IMR-90 (cell line): Measurements from ENCODE around the gene TOR2A. TPM values are rescaled to one million over a fixed set of nuclear protein-coding genes. Genes with fewer than 3 reads are reported as not detected.
A peak's percentile ranks its signal among the peaks of the same experiment; 100 is the strongest.

Experiments
- ATAC-seq: fragments of 200-7000 bp; cut with Tn5 transposase; 2 replicates; pipeline ENCODE4 v1.9.1; 2020; ENCODE audit warnings: low read depth, mild to moderate bottlenecking, moderate library complexity
- Bru-seq: library from RNA; stranded (reverse); fragments of 400-500 nt; gene quantifications from one replicate; lab custom pipeline; 2021; lab: Mats Ljungman, UMichigan
- BruChase-seq, 2 experiments: library from RNA; stranded (reverse); fragments of 400-500 nt; gene quantifications; one replicate each; lab custom pipeline; 2021; lab: Mats Ljungman, UMichigan
- BruUV-seq: library from RNA; stranded (reverse); fragments of 400-500 nt; replicated peaks from 2 replicates; lab custom pipeline; 2021; lab: Mats Ljungman, UMichigan
- CTCF ChIA-PET: fragments of 300-600 bp; formaldehyde crosslinking; extraction: SDS; loops from one replicate; lab custom pipeline; 2021; ENCODE audit warnings: antibody characterized with exemption; lab: Yijun Ruan, JAX
- POLR2A ChIA-PET: fragments of 300-600 bp; sonication (Branson Sonifier 250); formaldehyde crosslinking; loops from one replicate; lab custom pipeline; 2022; ENCODE audit warnings: antibody characterized with exemption; ENCODE audit not compliant: unreplicated experiment; lab: Charles Lee
- DNase-seq: peaks from one replicate; pipeline ENCODE4 v3.0.0; 2013
- H2AFZ ChIP-seq: replicated peaks from 2 replicates; pipeline ENCODE3; 2013; ENCODE audit warnings: low read length, mild to moderate bottlenecking; ENCODE audit not compliant: poor library complexity
- H2AK5ac ChIP-seq: 2 replicates; pipeline ENCODE4 v1.6.1; 2013; ENCODE audit warnings: low read depth, low read length, inconsistent platforms
- H2AK9ac ChIP-seq: replicated peaks from 2 replicates; pipeline ENCODE3; 2013; ENCODE audit warnings: mild to moderate bottlenecking, low read depth, low read length, moderate library complexity; ENCODE audit not compliant: poor library complexity
- H2BK120ac ChIP-seq: 2 replicates; pipeline ENCODE4 v1.6.1; 2013; ENCODE audit warnings: low read depth, low read length, inconsistent platforms
- H2BK15ac ChIP-seq: 3 replicates; pipeline ENCODE4 v1.6.1; 2013; ENCODE audit warnings: low read depth, low read length, inconsistent platforms
- H2BK20ac ChIP-seq: 2 replicates; pipeline ENCODE4 v1.6.1; 2013; ENCODE audit warnings: low read depth, mild to moderate bottlenecking, inconsistent platforms, low read length, moderate library complexity
- H2BK5ac ChIP-seq: 2 replicates; pipeline ENCODE4 v1.6.1; 2013; ENCODE audit warnings: mild to moderate bottlenecking, low read depth, low read length, inconsistent platforms; ENCODE audit not compliant: poor library complexity, severe bottlenecking
- H3K14ac ChIP-seq: replicated peaks from 2 replicates; pipeline ENCODE4 v1.6.1; 2013; ENCODE audit warnings: low read depth, low read length, inconsistent platforms
- H3K18ac ChIP-seq: 2 replicates; pipeline ENCODE4 v1.6.1; 2013; ENCODE audit warnings: low read depth, low read length, control low read depth
- H3K23ac ChIP-seq: 2 replicates; pipeline ENCODE4 v1.6.1; 2013; ENCODE audit warnings: low read depth, low read length, inconsistent platforms
- H3K27ac ChIP-seq: 2 replicates; pipeline ENCODE4 v1.5.1; 2013; ENCODE audit warnings: mild to moderate bottlenecking, control low read depth, low read length; ENCODE audit not compliant: insufficient read depth
- H3K27me3 ChIP-seq: 2 replicates; pipeline ENCODE4 v1.6.1; 2013; ENCODE audit warnings: low read length; ENCODE audit not compliant: control insufficient read depth, insufficient read depth
- H3K36me3 ChIP-seq: 2 replicates; pipeline ENCODE4 v1.6.1; 2013; ENCODE audit warnings: low read length, mixed read lengths; ENCODE audit not compliant: control insufficient read depth, insufficient read depth
- H3K4ac ChIP-seq: 2 replicates; pipeline ENCODE4 v1.6.1; 2013; ENCODE audit warnings: low read depth, low read length, inconsistent platforms
- H3K4me1 ChIP-seq: 2 replicates; pipeline ENCODE4 v1.6.1; 2013; ENCODE audit warnings: low read length, mixed read lengths; ENCODE audit not compliant: control insufficient read depth, insufficient read depth
- H3K4me2 ChIP-seq: 2 replicates; pipeline ENCODE4 v1.6.1; 2013; ENCODE audit warnings: low read depth, mild to moderate bottlenecking, control low read depth, low read length, moderate library complexity
- H3K4me3 ChIP-seq: 2 replicates; pipeline ENCODE4 v1.5.1; 2013; ENCODE audit warnings: low read depth, mild to moderate bottlenecking, control low read depth, low read length, moderate library complexity; ENCODE audit not compliant: insufficient read depth
- H3K56ac ChIP-seq: 2 replicates; pipeline ENCODE4 v1.6.1; 2013; ENCODE audit warnings: low read length, inconsistent platforms; ENCODE audit not compliant: insufficient read depth; ENCODE audit errors: extremely low read depth
- H3K79me1 ChIP-seq, 2 experiments: 2 replicates each; pipeline ENCODE4 v1.6.1; 2013; ENCODE audit warnings: low read length in 2 of 2, inconsistent platforms in 1 of 2, low read depth in 1 of 2
- H3K9ac ChIP-seq: 2 replicates; pipeline ENCODE4 v1.6.1; 2013; ENCODE audit warnings: low read depth, low read length, control low read depth
- H3K9me1 ChIP-seq: 2 replicates; pipeline ENCODE4 v1.6.1; 2013; ENCODE audit warnings: low read length, inconsistent platforms; ENCODE audit not compliant: insufficient read depth
- H3K9me3 ChIP-seq: 2 replicates; pipeline ENCODE4 v1.6.1; 2013; ENCODE audit warnings: low read length; ENCODE audit not compliant: control insufficient read depth, insufficient read depth
- H4K20me1 ChIP-seq: 2 replicates; pipeline ENCODE4 v1.6.1; 2013; ENCODE audit warnings: low read length, inconsistent platforms; ENCODE audit not compliant: insufficient read depth
- H4K5ac ChIP-seq: 2 replicates; pipeline ENCODE4 v1.6.1; 2013; ENCODE audit warnings: mild to moderate bottlenecking, low read depth, low read length, control low read depth
- H4K8ac ChIP-seq, 2 experiments: 2 replicates each; pipeline ENCODE4 v1.6.1; 2013; ENCODE audit warnings: low read depth in 2 of 2, low read length in 2 of 2, control low read depth in 1 of 2, inconsistent platforms in 1 of 2
- H4K91ac ChIP-seq: 2 replicates; pipeline ENCODE4 v1.6.1; 2013; ENCODE audit warnings: low read depth, low read length, inconsistent platforms; ENCODE audit not compliant: insufficient read depth
- CHD1 ChIP-seq: IDR thresholded peaks from 2 replicates; pipeline ENCODE4 v1.6.1; 2012; ENCODE audit warnings: low read depth, low read length, improper control_type of control experiment
- CTCF ChIP-seq: conservative IDR thresholded peaks from 2 replicates; pipeline ENCODE4 v1.5.1; 2012; ENCODE audit warnings: mild to moderate bottlenecking, low read depth, low read length, improper control_type of control experiment
- MAZ ChIP-seq: IDR thresholded peaks from 2 replicates; pipeline ENCODE4 v1.6.1; 2012; ENCODE audit warnings: low read depth, mild to moderate bottlenecking, low read length, improper control_type of control experiment, moderate library complexity, borderline replicate concordance
- MXI1 ChIP-seq: IDR thresholded peaks from 2 replicates; pipeline ENCODE4 v1.6.1; 2012; ENCODE audit warnings: low read depth, mild to moderate bottlenecking, low read length, moderate library complexity, borderline replicate concordance
- RCOR1 ChIP-seq: IDR thresholded peaks from 2 replicates; pipeline ENCODE4 v1.6.1; 2012; ENCODE audit warnings: mild to moderate bottlenecking, low read length, improper control_type of control experiment; ENCODE audit not compliant: insufficient replicate concordance
- SMC3 ChIP-seq: fragments of 150-350 bp; IDR thresholded peaks from 2 replicates; pipeline ENCODE4 v1.6.1; 2016; ENCODE audit warnings: low read depth, mild to moderate bottlenecking, antibody characterized with exemption, low read length, moderate library complexity
- USF2 ChIP-seq: fragments of 150-350 bp; IDR thresholded peaks from 2 replicates; pipeline ENCODE4 v1.6.1; 2017; ENCODE audit warnings: mild to moderate bottlenecking, antibody characterized with exemption, low read length, low read depth
- WGBS, 2 experiments: methylation state at CpG; one replicate each; pipeline versions ENCODE4 v1.1.5 to v1.1.7; 2013; ENCODE audit warnings: missing lambda C conversion rate in 2 of 2; ENCODE audit not compliant: insufficient read length in 1 of 2; ENCODE audit errors: extremely low coverage in 2 of 2; 5-methylcytosine and 5-hydroxymethylcytosine counted together
- dilution Hi-C: fragments of 300-500 bp; cut with HindIII; formaldehyde crosslinking; loops from one replicate; pipeline ENCODE4 v1.14.3; 2018; ENCODE audit warnings: low sequenced_read_pairs; ENCODE audit not compliant: unreplicated experiment
- in situ Hi-C: fragments of 300-500 bp; cut with MboI; formaldehyde crosslinking; loops from 3 replicates; pipeline ENCODE4 v1.14.3; 2019; ENCODE audit warnings: low sequenced_read_pairs, inconsistent platforms, mixed read lengths
- intact Hi-C: fragments of 100-400 bp; cut with micrococcal nuclease; formaldehyde crosslinking; loops from 2 replicates; pipeline ENCODE4 v1.10.0; 2022
- long read RNA-seq: library from polyadenylated mRNA; unstranded; transcript quantifications from one replicate; pipeline ENCODE4 v2.0.0, GENCODE V29; 2021; ENCODE audit not compliant: unreplicated experiment
- polyA plus RNA-seq, 3 experiments: library from polyadenylated mRNA; depleted of rRNA; stranded (reverse); fragments of >200 nt; gene quantifications; 2 replicates each; pipeline ENCODE4 v1.2.3, GENCODE V29; 2012; ENCODE audit warnings: low replicate concordance in 1 of 3
- total RNA-seq: library from RNA; depleted of rRNA; stranded (reverse); fragments of >200 nt; gene quantifications from 2 replicates; pipeline ENCODE4 v1.2.3, GENCODE V29; 2012; rRNA removed
- TF ChIP-seq, protein P1 (sequence below): fragments of 150-350 bp; IDR thresholded peaks from 2 replicates; pipeline ENCODE4 v1.6.1; 2016; ENCODE audit warnings: low read depth, mild to moderate bottlenecking, low read length, moderate library complexity, borderline replicate concordance

The TOR2A gene
- total RNA-seq (0.90 and 1.1 TPM in 2 replicates), polyA plus RNA-seq (2012; rRNA removed) (12.5 and 12.9 TPM in 2 replicates), Bru-seq, nascent RNA (percentile 32 among the genes with signal in this experiment), BruChase-seq, experiment 1, labeled RNA remaining after a 6-hour chase (percentile 37 among the genes with signal in this experiment), BruChase-seq, experiment 2, labeled RNA remaining after a 2-hour chase (percentile 37 among the genes with signal in this experiment)
- polyA plus RNA-seq (2012; cell fraction: cytosol; rRNA removed): 10.1 and 16.2 TPM in 2 replicates
- 10.8 and 25.9 TPM in 2 replicates for polyA plus RNA-seq (2012; cell fraction: nucleus; rRNA removed; ENCODE audit: low replicate concordance)
- long read RNA-seq, transcript TOR2A-203 (5 exons, 1,523 nt): major isoform, 6 of 9 reads
- long read RNA-seq, partial matches to known transcripts: 0 of 9 reads
- long read RNA-seq, other reads (novel, unspliced or antisense): 2 of 9 reads

GRCh38 chr9:127734747-127735529, at the start of gene TOR2A:
Gene TOR2A, minus strand, starts transcription at chr9:127735294. Its CDS starts 24 bp downstream, at chr9:127735270.
- peak; percentile 96 for ATAC-seq
- peak; percentile 95 for DNase-seq
- H3K36me3 ChIP-seq: peaks cover 5% of the 10 kb centered on the region; the same call in 1 of the 2 replicates
- peak within 1 kb of the TSS; percentile 88 for H2AK5ac ChIP-seq
- H2BK20ac ChIP-seq: no peak within 1 kb of the TSS
- H2AK9ac ChIP-seq: peak within 1 kb of the TSS; percentile 76
- H4K20me1 ChIP-seq: peaks cover under 1% of the 10 kb centered on the region; the same call in 1 of the 2 replicates
- dilution Hi-C loops (no loop called here), intact Hi-C loops (loop anchor here (1.0 to 5.0 kb wide), 6 partner anchors 50 to 228 kb away; partner anchors contain the start of gene STXBP1), in situ Hi-C loops (loop anchor here (5.0 kb wide), 1 partner anchor 47 kb away; no protein-coding TSS in a partner anchor)
- H3K9ac ChIP-seq: peak within 1 kb of the TSS; percentile 43
- H3K27ac ChIP-seq: peak within 1 kb of the TSS; percentile 74
- H4K5ac ChIP-seq: 0 out of 2 replicates have a peak within 1 kb of the TSS, but pooled peaks have one; percentile 19
- peak within 1 kb of the TSS; percentile 90 for H3K4me2 ChIP-seq
- peak within 1 kb of the TSS; percentile 32; the same call in 1 of the 2 replicates for H3K14ac ChIP-seq
- peaks cover 6% of the 10 kb centered on the region for H3K4me1 ChIP-seq
- no peaks in the 10 kb centered on the region for H3K9me3 ChIP-seq
- H3K56ac ChIP-seq: 0 out of 2 replicates have a peak within 1 kb of the TSS, but pooled peaks have one; percentile 39
- ChIA-PET POLR2A (interaction anchor here (0.6 kb wide), 4 partner anchors 139 to 214 kb away, joined by 3 to 12 read pairs (median 3); no protein-coding TSS in a partner anchor), CTCF (interaction anchor here (0.6 to 2.0 kb wide), 30 partner anchors 11 to 274 kb away, joined by 3 to 13 read pairs (median 4); partner anchors contain the start of genes CDK9, ENG, PTRH1 and ST6GALNAC4)
- 0 out of 2 replicates have a peak, but pooled peaks cover 3% of the 10 kb centered on the region for H3K27me3 ChIP-seq
- peaks cover 4 to 12% of the 10 kb centered on the region in 2 experiments; a peak in 2 of 4 replicates for H3K79me1 ChIP-seq
- peak within 1 kb of the TSS; percentile 89 for H2BK5ac ChIP-seq
- 0 out of 2 replicates have a peak, but pooled peaks cover under 1% of the 10 kb centered on the region for H3K9me1 ChIP-seq
- peak within 1 kb of the TSS; percentile 95 for H2AFZ ChIP-seq
- H4K91ac ChIP-seq: peak within 1 kb of the TSS; percentile 60
- no peak within 1 kb of the TSS for H3K23ac ChIP-seq
- peak within 1 kb of the TSS; percentile 66; the same call in 1 of the 3 replicates for H2BK15ac ChIP-seq
- H3K18ac ChIP-seq: no peak within 1 kb of the TSS
- H4K8ac ChIP-seq: peak within 1 kb of the TSS in 1 of 2 experiments; percentile 62; a peak in 2 of 4 replicates
- WGBS, 2 experiments: 0% methylated on average over 39 of the region's 76 CpGs; no CpG with 5 or more reads in 1 of the 2 experiments
- BruUV-seq: no TSS peak
- H3K4ac ChIP-seq: peak within 1 kb of the TSS; percentile 59
- H3K4me3 ChIP-seq: peak within 1 kb of the TSS; percentile 60
- H2BK120ac ChIP-seq: peak within 1 kb of the TSS; percentile 28
- TF ChIP-seq MXI1 (peak; percentile 70), CHD1 (no peak), SMC3 (peak; percentile 94), RCOR1 (peak; percentile 27), USF2 (no peak), MAZ (peak; percentile 69; the same call in 1 of the 2 replicates), CTCF (peak; percentile 99)
- TF ChIP-seq, protein P1, sequence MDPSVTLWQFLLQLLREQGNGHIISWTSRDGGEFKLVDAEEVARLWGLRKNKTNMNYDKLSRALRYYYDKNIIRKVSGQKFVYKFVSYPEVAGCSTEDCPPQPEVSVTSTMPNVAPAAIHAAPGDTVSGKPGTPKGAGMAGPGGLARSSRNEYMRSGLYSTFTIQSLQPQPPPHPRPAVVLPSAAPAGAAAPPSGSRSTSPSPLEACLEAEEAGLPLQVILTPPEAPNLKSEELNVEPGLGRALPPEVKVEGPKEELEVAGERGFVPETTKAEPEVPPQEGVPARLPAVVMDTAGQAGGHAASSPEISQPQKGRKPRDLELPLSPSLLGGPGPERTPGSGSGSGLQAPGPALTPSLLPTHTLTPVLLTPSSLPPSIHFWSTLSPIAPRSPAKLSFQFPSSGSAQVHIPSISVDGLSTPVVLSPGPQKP: no peak
